Mammary epithelial cell (primary cell): Measurements from ENCODE around the gene PSPN.

Experiments
- EZH2 ChIP-seq: IDR thresholded peaks from 2 replicates; pipeline ENCODE4 v1.6.1; 2012; ENCODE audit warnings: low read length, inconsistent platforms, borderline replicate concordance
- TF ChIP-seq, protein P1 (sequence below), 2 donors: IDR thresholded peaks in 1 of 2; conservative IDR thresholded peaks in 1 of 2; 2 replicates each; pipeline ENCODE4 v1.5.1; 2011 to 2012; ENCODE audit warnings: inconsistent platforms in 2 of 2, low read length in 2 of 2, mild to moderate bottlenecking in 2 of 2, control low read depth in 1 of 2, low read depth in 1 of 2; ENCODE audit not compliant: insufficient read depth in 1 of 2; ENCODE audit errors: extremely low read depth in 1 of 2

DNA sequence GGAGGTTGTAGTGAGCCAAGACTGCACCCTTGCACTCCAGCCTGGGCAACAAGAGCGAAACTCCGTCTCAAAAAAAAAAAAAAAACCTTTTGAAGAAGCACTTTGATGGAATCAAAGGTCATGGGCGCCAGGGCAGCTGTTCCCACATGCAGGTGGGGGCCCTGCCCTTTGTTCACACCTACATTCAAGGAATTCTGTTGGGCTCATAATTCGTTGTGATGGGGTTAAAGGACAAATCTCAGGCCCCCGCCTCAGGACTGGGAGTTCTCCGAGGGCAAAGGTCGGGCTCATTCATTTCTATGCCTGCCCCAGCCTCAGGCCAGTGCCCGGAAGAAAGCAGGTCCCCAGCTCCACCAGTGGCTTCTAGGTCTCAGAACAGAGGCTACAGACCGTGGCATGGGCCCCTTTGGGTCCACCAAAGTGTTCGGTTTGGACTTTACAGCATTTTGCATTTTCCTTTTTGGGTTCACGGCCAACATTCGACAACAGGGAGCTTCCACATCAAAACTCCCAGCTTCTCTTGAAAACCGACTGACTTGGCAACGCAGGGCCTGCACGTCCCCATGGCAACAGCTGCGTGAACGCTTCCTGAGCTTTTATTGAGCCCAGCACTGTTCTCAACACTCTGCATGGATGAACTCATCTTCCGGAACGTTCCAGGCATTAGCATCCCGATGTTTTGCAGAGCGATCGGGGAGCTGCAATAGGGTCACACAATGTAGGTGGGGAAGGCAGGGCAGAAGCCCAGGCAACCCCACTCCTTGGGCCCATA, 27.3 kb upstream of the PSPN start:
- TF ChIP-seq, protein P1, sequence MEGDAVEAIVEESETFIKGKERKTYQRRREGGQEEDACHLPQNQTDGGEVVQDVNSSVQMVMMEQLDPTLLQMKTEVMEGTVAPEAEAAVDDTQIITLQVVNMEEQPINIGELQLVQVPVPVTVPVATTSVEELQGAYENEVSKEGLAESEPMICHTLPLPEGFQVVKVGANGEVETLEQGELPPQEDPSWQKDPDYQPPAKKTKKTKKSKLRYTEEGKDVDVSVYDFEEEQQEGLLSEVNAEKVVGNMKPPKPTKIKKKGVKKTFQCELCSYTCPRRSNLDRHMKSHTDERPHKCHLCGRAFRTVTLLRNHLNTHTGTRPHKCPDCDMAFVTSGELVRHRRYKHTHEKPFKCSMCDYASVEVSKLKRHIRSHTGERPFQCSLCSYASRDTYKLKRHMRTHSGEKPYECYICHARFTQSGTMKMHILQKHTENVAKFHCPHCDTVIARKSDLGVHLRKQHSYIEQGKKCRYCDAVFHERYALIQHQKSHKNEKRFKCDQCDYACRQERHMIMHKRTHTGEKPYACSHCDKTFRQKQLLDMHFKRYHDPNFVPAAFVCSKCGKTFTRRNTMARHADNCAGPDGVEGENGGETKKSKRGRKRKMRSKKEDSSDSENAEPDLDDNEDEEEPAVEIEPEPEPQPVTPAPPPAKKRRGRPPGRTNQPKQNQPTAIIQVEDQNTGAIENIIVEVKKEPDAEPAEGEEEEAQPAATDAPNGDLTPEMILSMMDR (conservative IDR thresholded peaks at IDR 0.05 in 1 of 2, IDR thresholded peaks at IDR 0.05 in 1 of 2; ENCODE audit: extremely low read depth in 1 of 2, insufficient read depth in 1 of 2, low read depth in 1 of 2, low read length in 2 of 2) = no peak
- TF ChIP-seq EZH2 = no peak
